Left lung (tissue), 10 donors: Measurements from ENCODE around the gene STAC. TPM values are rescaled to one million over a fixed set of nuclear protein-coding genes. Genes with fewer than 3 reads are reported as not detected.

Experiments
- ATAC-seq: fragments of 200-7000 bp; cut with Tn5 transposase; one replicate; pipeline ENCODE4 v1.9.1; 2020; ENCODE audit warnings: moderate library complexity
- DNase-seq, 4 donors: peaks; one replicate each; pipeline ENCODE4 v3.0.0-alpha.2; 2013 to 2020
- H3K27ac ChIP-seq, 2 donors: fragments of 200-600 bp; sonication (generic) in 1 of 2; one replicate each; pipeline versions ENCODE4 v1.5.0 to v1.8.0; 2020 to 2021
- H3K27me3 ChIP-seq, 2 donors: fragments of 200-600 bp; sonication (generic) in 1 of 2; one replicate each; pipeline versions ENCODE4 v1.5.0 to v1.8.0; 2020 to 2021
- H3K36me3 ChIP-seq, 2 donors: fragments of 200-600 bp; sonication (generic) in 1 of 2; one replicate each; pipeline versions ENCODE4 v1.5.0 to v1.8.0; 2020 to 2021
- H3K4me1 ChIP-seq, 2 donors: fragments of 200-600 bp; one replicate each; pipeline ENCODE4 v1.8.0; 2021
- H3K4me3 ChIP-seq, 2 donors: fragments of 200-600 bp; sonication (generic) in 1 of 2; one replicate each; pipeline versions ENCODE4 v1.5.0 to v1.8.0; 2020 to 2021; ENCODE audit warnings: mild to moderate bottlenecking in 1 of 2
- H3K9me3 ChIP-seq, 2 donors: fragments of 200-600 bp; sonication (generic) in 1 of 2; one replicate each; pipeline versions ENCODE4 v1.5.0 to v1.8.0; 2020 to 2021
- CTCF ChIP-seq, 2 donors: fragments of 200-600 bp; sonication (generic) in 1 of 2; IDR thresholded peaks; one replicate each; pipeline versions ENCODE4 v1.5.0 to v1.8.0; 2021; ENCODE audit warnings: antibody characterized with exemption in 2 of 2
- intact Hi-C, 2 donors: fragments of 100-400 bp; cut with DNase I; formaldehyde crosslinking; loops; one replicate each; pipeline versions ENCODE4 v1.11.2 to v1.14.2; 2022
- polyA plus RNA-seq, 6 donors: library from polyadenylated mRNA; unstranded; fragments of 120-200 nt; gene quantifications; one replicate each; pipeline ENCODE4 v1.2.1, GENCODE V29; 2013; ENCODE audit not compliant: insufficient read length in 6 of 6
- total RNA-seq, 2 donors: library from RNA; stranded (reverse); fragmentation: NEBNext Ultra II Directional; extraction: Animal tissue kit (Norgen Biotek cat#: 25700); gene quantifications; one replicate each; pipeline ENCODE4 v1.2.1, GENCODE V29; 2021
- donor health status: DM: no; HTN: yes; CAD: no.
- donor health status: DM: no; HTN: no; CAD: no.

STAC gene
- total and polyA plus RNA-seq, 8 donors, result 0.53 to 16.7 (median 1.2) TPM

GRCh38 chr3:36538136-36538749, 157.9 kb downstream of the STAC start:
- Histone ChIP-seq H3K4me3 (no peak overlapping the region), H3K9me3 (no peaks in the 10 kb centered on the region), H3K27ac (no peak overlapping the region), H3K27me3 (no peaks in the 10 kb centered on the region), H3K36me3 (no peaks in the 10 kb centered on the region), H3K4me1 (no peaks in the 10 kb centered on the region)
- no peak for TF ChIP-seq CTCF (IDR thresholded peaks at IDR 0.05)
- intact Hi-C loops, result no loop called here
- DNase-seq (no peak), ATAC-seq (no peak)

GRCh38 chr3:36540888-36541518, 160.7 kb downstream of the STAC start:
- peak; percentile 85 for ATAC-seq
- peak; percentile 61 to 89 for TF ChIP-seq CTCF (IDR thresholded peaks at IDR 0.05)
- no peak overlapping the region for H3K4me3 ChIP-seq
- no peaks in the 10 kb centered on the region for H3K27me3 ChIP-seq
- H3K4me1 ChIP-seq, result no peaks in the 10 kb centered on the region
- DNase-seq, result peak in 1 of 4 donors; percentile 14
- no peak overlapping the region for H3K27ac ChIP-seq
- no peaks in the 10 kb centered on the region for H3K9me3 ChIP-seq
- intact Hi-C loops, result no loop called here
- no peaks in the 10 kb centered on the region for H3K36me3 ChIP-seq

DNA sequence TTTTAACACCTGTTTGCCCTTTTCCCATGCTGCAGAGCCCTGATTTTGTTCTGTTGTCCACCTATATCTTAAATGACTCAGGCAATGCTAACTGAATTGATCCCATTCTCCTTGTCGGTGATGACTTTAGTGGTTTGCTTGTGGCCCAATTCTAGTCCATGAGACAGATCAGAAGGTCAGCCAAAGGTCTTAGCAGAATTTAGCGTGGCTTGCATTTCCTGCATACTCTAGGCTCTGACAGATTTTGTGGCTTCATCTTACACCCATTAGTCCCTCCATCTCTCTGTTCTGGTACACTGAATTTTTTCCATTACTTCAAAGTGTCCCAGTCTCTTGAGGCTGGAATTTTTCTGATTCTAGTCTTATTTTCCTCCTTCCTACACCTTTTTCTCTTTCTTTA, 161.9 kb downstream of the STAC start:
- ATAC-seq (no peak), DNase-seq (no peak)
- H3K36me3 ChIP-seq, result no peaks in the 10 kb centered on the region
- H3K27me3 ChIP-seq, result no peaks in the 10 kb centered on the region
- no peaks in the 10 kb centered on the region for H3K4me1 ChIP-seq
- no peak overlapping the region for H3K4me3 ChIP-seq
- intact Hi-C loops, result no loop called here
- H3K27ac ChIP-seq, result no peak overlapping the region
- H3K9me3 ChIP-seq, result no peaks in the 10 kb centered on the region
- no peak for TF ChIP-seq CTCF (IDR thresholded peaks at IDR 0.05)

DNA sequence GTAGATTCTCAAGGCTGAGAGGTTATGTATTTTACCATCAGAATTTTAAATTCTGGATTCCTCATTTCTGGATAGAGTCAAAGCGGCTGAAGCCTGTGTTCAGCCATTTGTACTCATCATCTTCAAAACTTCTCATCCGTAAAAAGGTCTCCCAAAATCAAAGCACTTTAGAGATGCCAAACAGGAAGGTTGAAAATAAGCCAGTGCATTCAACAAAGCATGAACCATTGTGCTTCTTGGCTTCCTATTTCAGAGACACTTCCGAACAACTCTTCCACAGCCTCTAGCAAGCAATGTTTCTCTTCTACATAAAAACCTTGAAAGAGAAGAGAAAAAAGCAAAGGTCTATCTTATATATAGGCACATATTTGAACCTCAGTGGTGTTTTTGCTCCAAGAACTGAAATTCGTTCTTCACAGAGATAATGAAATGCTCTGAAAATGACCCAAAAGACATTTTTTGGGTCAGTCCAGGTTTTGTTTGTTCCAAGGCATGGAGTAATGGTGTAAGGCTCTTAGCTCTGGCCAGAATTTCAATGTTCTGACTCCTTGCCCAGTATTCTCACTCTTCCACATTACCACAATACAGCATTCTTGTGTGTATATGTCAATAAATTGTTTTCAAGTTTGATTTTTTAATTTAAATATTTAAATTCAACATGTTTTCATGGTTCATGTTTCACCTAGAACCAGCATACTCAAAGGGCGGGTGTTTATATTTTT, 163.1 kb downstream of the STAC start:
- H3K9me3 ChIP-seq, result peaks cover 0 to 3% of the 10 kb centered on the region in 2 donors
- DNase-seq (no peak), ATAC-seq (no peak)
- no peak for TF ChIP-seq CTCF (IDR thresholded peaks at IDR 0.05)
- H3K27ac ChIP-seq, result no peak overlapping the region
- no peaks in the 10 kb centered on the region for H3K36me3 ChIP-seq
- H3K4me3 ChIP-seq, result no peak overlapping the region
- H3K4me1 ChIP-seq, result no peaks in the 10 kb centered on the region
- intact Hi-C loops, result no loop called here
- no peaks in the 10 kb centered on the region for H3K27me3 ChIP-seq

- Histone ChIP-seq H3K4me3 (no peak overlapping the region), H3K27ac (no peak overlapping the region), H3K27me3 (no peaks in the 10 kb centered on the region), H3K36me3 (no peaks in the 10 kb centered on the region), H3K4me1 (no peaks in the 10 kb centered on the region), H3K9me3 (peaks cover 0 to 12% of the 10 kb centered on the region in 2 donors)
- no peak for DNase-seq
- ATAC-seq, result no peak
- TF ChIP-seq CTCF (IDR thresholded peaks at IDR 0.05), result no peak
- intact Hi-C loops, result no loop called here
These were observed 165.9 kb downstream of the STAC start for GRCh38 chr3:36546226-36546625.
